Suppressor macrophage treated with lipopolysaccharide for 1 hour (primary cell): Measurements from ENCODE around the gene PHF21A.

Experiments used
- DNase-seq, 3 donors: peaks; one replicate each; pipeline ENCODE4 v3.0.0-alpha.2; 2020 to 2022

Gene PHF21A

GRCh38 chr11:46121301-46121723 is at the start of gene PHF21A:
PHF21A (minus strand) TSS chr11:46121454; CDS start chr11:46084219, 37,235 bp downstream.
- DNase-seq: peak; percentile 90 to 98 (median 94)

- DNase-seq: no peak
Observed at GRCh38 chr11:46170797-46171196, 49.5 kb upstream of the PHF21A start.

GRCh38 chr11:46162700-46163099 is 41.4 kb upstream of the PHF21A start:
- peak; percentile 22 to 27 (median 25) for DNase-seq

GRCh38 chr11:46161201-46161600 is 39.9 kb upstream of the PHF21A start:
- no peak for DNase-seq

- DNase-seq: no peak
Observed at GRCh38 chr11:46160100-46160499, 38.8 kb upstream of the PHF21A start.

- DNase-seq: no peak
Observed at GRCh38 chr11:46159680-46160079, 38.4 kb upstream of the PHF21A start.

- no peak for DNase-seq
Observed at GRCh38 chr11:46149826-46150225, 28.6 kb upstream of the PHF21A start.

GRCh38 chr11:46149342-46149741 is 28.1 kb upstream of the PHF21A start:
- DNase-seq: no peak

GRCh38 chr11:46144741-46145140 is 23.5 kb upstream of the PHF21A start:
- no peak for DNase-seq

GRCh38 chr11:46143049-46143806 is 22.0 kb upstream of the PHF21A start:
- DNase-seq: no peak

GRCh38 chr11:46142561-46142960 is 21.3 kb upstream of the PHF21A start:
- DNase-seq: no peak

GRCh38 chr11:46141597-46141996 is 20.3 kb upstream of the PHF21A start:
- no peak for DNase-seq

- DNase-seq: no peak
Observed at GRCh38 chr11:46134540-46134939, 13.3 kb upstream of the PHF21A start.

GRCh38 chr11:46134061-46134460 is 12.8 kb upstream of the PHF21A start:
- DNase-seq: no peak

- DNase-seq: peak; percentile 84 to 88 (median 84)
Observed at GRCh38 chr11:46133119-46133518, 11.9 kb upstream of the PHF21A start.

GRCh38 chr11:46130286-46130940 is 9.2 kb upstream of the PHF21A start:
- no peak for DNase-seq

GRCh38 chr11:46129133-46129532 is 7.9 kb upstream of the PHF21A start:
- DNase-seq: no peak

- peak; percentile 82 to 87 (median 86) for DNase-seq
Observed at GRCh38 chr11:46127150-46127638, 5.9 kb upstream of the PHF21A start.

- DNase-seq: no peak
Observed at GRCh38 chr11:46125284-46125683, 4.0 kb upstream of the PHF21A start.

- peak in 2 of 3 donors; percentile 26 to 52 for DNase-seq
Observed at GRCh38 chr11:46122945-46123715, 1.9 kb upstream of the PHF21A start.

- DNase-seq: peak; percentile 91 to 94 (median 94)
Observed at GRCh38 chr11:46121724-46122477, 647 bp upstream of the PHF21A start.
